Fibroblast of lung (primary cell): ENCODE measurements around the gene NME7. TPM values are rescaled to one million over a fixed set of nuclear protein-coding genes. Genes with fewer than 3 reads are reported as not detected.

ENCODE experiments used
- DNase-seq, 2 donors: peaks; one replicate each; pipeline versions ENCODE4 v3.0.0 to v3.0.0-alpha.2; 2010; ENCODE audit warnings: low read depth in 2 of 2
- H2AFZ ChIP-seq: 2 replicates; pipeline ENCODE4 v1.5.1; 2012; ENCODE audit warnings: low read length, control low read depth, inconsistent platforms
- H3K27ac ChIP-seq: 2 replicates; pipeline ENCODE4 v1.5.1; 2011; ENCODE audit warnings: low read length, control low read depth; ENCODE audit not compliant: insufficient read depth
- H3K27me3 ChIP-seq: 2 replicates; pipeline ENCODE4 v1.5.1; 2011; ENCODE audit warnings: mild to moderate bottlenecking, low read length; ENCODE audit not compliant: control insufficient read depth, insufficient read depth
- H3K36me3 ChIP-seq: 2 replicates; pipeline ENCODE4 v1.5.1; 2011; ENCODE audit warnings: low read length; ENCODE audit not compliant: control insufficient read depth, insufficient read depth
- H3K4me1 ChIP-seq: 2 replicates; pipeline ENCODE4 v1.5.1; 2011; ENCODE audit warnings: low read length; ENCODE audit not compliant: control insufficient read depth, insufficient read depth; ENCODE audit errors: extremely low read depth
- H3K4me2 ChIP-seq: 2 replicates; pipeline ENCODE4 v1.5.1; 2011; ENCODE audit warnings: low read length, control low read depth; ENCODE audit not compliant: insufficient read depth; ENCODE audit errors: extremely low read depth
- H3K4me3 ChIP-seq, 4 experiments: fragments of 200-600 bp in 1 of 4; sonication (generic) in 1 of 4; replicated peaks in 1 of 4; 2 replicates each; pipeline ENCODE4 v1.5.1; 2011 to 2016; ENCODE audit warnings: low read length in 4 of 4, low read depth in 3 of 4, mild to moderate bottlenecking in 3 of 4, control low read depth in 2 of 4, inconsistent platforms in 1 of 4, mixed read lengths in 1 of 4; ENCODE audit not compliant: insufficient read depth in 1 of 4; ENCODE audit errors: control extremely low read depth in 1 of 4
- H3K79me2 ChIP-seq: 2 replicates; pipeline ENCODE4 v1.5.1; 2012; ENCODE audit warnings: mild to moderate bottlenecking, low read length, inconsistent platforms; ENCODE audit not compliant: control insufficient read depth, insufficient read depth
- H3K9ac ChIP-seq: 2 replicates; pipeline ENCODE4 v1.5.1; 2011; ENCODE audit warnings: mild to moderate bottlenecking, low read length, control low read depth; ENCODE audit not compliant: insufficient read depth
- H3K9me3 ChIP-seq: 2 replicates; pipeline ENCODE4 v1.5.1; 2012; ENCODE audit warnings: low read depth, low read length; ENCODE audit not compliant: control insufficient read depth, insufficient read depth
- H4K20me1 ChIP-seq: 2 replicates; pipeline ENCODE4 v1.5.1; 2011; ENCODE audit warnings: low read length; ENCODE audit not compliant: control insufficient read depth, insufficient read depth; ENCODE audit errors: extremely low read depth
- CTCF ChIP-seq, 2 donors: IDR thresholded peaks in 1 of 2; conservative IDR thresholded peaks in 1 of 2; 1 replicate in 1 of 2; 2 replicates in 1 of 2; pipeline ENCODE4 v1.5.1; 2011 to 2012; ENCODE audit warnings: low read length in 2 of 2, control low read depth in 1 of 2, inconsistent platforms in 1 of 2, low read depth in 1 of 2, mild to moderate bottlenecking in 1 of 2
- EZH2 ChIP-seq: IDR thresholded peaks from 2 replicates; pipeline ENCODE4 v1.5.1; 2012; ENCODE audit warnings: low read length, control low read depth, mild to moderate bottlenecking; ENCODE audit errors: missing control alignments
- polyA plus RNA-seq, 2 donors: library from polyadenylated mRNA; depleted of rRNA in 1 of 2; stranded (reverse) in 1 of 2; unstranded in 1 of 2; fragments of >200 nt; gene quantifications; 2 replicates each; pipeline ENCODE4 v1.2.1, GENCODE V29; 2011 to 2012; ENCODE audit warnings: missing spikeins in 1 of 2
- total RNA-seq: library from RNA; depleted of rRNA; stranded (reverse); fragments of >200 nt; gene quantifications from 2 replicates; pipeline ENCODE4 v1.2.1, GENCODE V29; 2014

NME7 gene
- total and polyA plus RNA-seq, 2 donors (not counting 1 experiment from before 2014, with no cell fraction given), result 21.0 to 30.8 TPM

GRCh38 chr1:169196161-169196560 lies 171.4 kb downstream of the NME7 start:
- H3K79me2 ChIP-seq, result no peaks in the 10 kb centered on the region
- no peaks in the 10 kb centered on the region for H3K36me3 ChIP-seq
- no peak for DNase-seq
- no peaks in the 10 kb centered on the region for H4K20me1 ChIP-seq
- no peaks in the 10 kb centered on the region for H3K9me3 ChIP-seq
- H3K27me3 ChIP-seq, result no peaks in the 10 kb centered on the region
- TF ChIP-seq CTCF (conservative IDR thresholded peaks at IDR 0.05 in 1 of 2, IDR thresholded peaks at IDR 0.05 in 1 of 2; ENCODE audit: low read depth in 1 of 2, low read length in 2 of 2) (no peak), EZH2 (no peak)
- no peak overlapping the region for H3K4me2 ChIP-seq
- no peaks in the 10 kb centered on the region for H3K4me1 ChIP-seq
- H3K27ac ChIP-seq, result no peak overlapping the region
- no peak overlapping the region for H2AFZ ChIP-seq
- no peak overlapping the region for H3K4me3 ChIP-seq
- no peak overlapping the region for H3K9ac ChIP-seq

- Histone ChIP-seq H4K20me1 (no peaks in the 10 kb centered on the region), H3K27me3 (no peaks in the 10 kb centered on the region), H3K36me3 (no peaks in the 10 kb centered on the region), H3K4me3 (no peak overlapping the region), H3K4me1 (no peaks in the 10 kb centered on the region), H3K9ac (no peak overlapping the region), H3K4me2 (no peak overlapping the region), H2AFZ (no peak overlapping the region), H3K27ac (no peak overlapping the region), H3K79me2 (no peaks in the 10 kb centered on the region), H3K9me3 (no peaks in the 10 kb centered on the region)
- TF ChIP-seq CTCF (conservative IDR thresholded peaks at IDR 0.05 in 1 of 2, IDR thresholded peaks at IDR 0.05 in 1 of 2; ENCODE audit: low read depth in 1 of 2, low read length in 2 of 2), result peak in 1 of 2 donors; percentile 9
- no peak for TF ChIP-seq EZH2
- DNase-seq, result peak; percentile 16 to 61
These were observed 174.3 kb downstream of the NME7 start for GRCh38 chr1:169193191-169193850.

GRCh38 chr1:169186106-169186505 lies 181.5 kb downstream of the NME7 start:
- no peak overlapping the region for H3K4me2 ChIP-seq
- H3K79me2 ChIP-seq, result no peaks in the 10 kb centered on the region
- no peak for TF ChIP-seq EZH2
- no peak for TF ChIP-seq CTCF (conservative IDR thresholded peaks at IDR 0.05 in 1 of 2, IDR thresholded peaks at IDR 0.05 in 1 of 2; ENCODE audit: low read depth in 1 of 2, low read length in 2 of 2)
- H3K36me3 ChIP-seq, result no peaks in the 10 kb centered on the region
- H3K9ac ChIP-seq, result no peak overlapping the region
- DNase-seq, result peak in 1 of 2 donors; percentile 17
- no peaks in the 10 kb centered on the region for H4K20me1 ChIP-seq
- no peak overlapping the region for H2AFZ ChIP-seq
- no peak overlapping the region for H3K27ac ChIP-seq
- no peaks in the 10 kb centered on the region for H3K27me3 ChIP-seq
- no peaks in the 10 kb centered on the region for H3K9me3 ChIP-seq
- no peaks in the 10 kb centered on the region for H3K4me1 ChIP-seq
- no peak overlapping the region for H3K4me3 ChIP-seq
